ENCODE results near the gene PDAP1. TPM values are rescaled to one million over a fixed set of nuclear protein-coding genes. Genes with fewer than 3 reads are reported as not detected.
"Not testable (repeated sequence)": the region's sequence is repeated elsewhere in the genome, so short reads cannot be mapped to it uniquely, and the experiment has no call there.

PDAP1 gene
- total and polyA plus RNA-seq, 2 experiments from 2014 or later = 52.6 to 93.9 TPM

DNA sequence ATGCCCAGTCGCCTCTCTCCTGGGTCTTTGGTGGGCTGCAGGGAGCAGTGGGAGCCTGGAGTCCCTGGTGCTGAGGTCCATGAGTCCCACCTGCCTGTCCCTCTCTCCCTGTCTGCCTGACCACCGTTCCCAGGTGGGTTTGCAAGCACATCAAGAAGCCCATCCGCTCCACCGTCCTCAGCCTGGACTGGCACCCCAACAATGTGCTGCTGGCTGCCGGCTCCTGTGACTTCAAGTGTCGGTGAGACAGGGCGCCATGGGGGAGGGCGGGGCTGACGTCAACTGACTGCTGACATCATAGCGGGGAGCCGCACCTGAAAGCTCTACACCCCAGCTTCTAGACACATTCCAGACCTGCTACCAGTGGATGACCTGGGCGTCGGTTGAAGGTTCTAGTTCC is 18.6 kb downstream of the PDAP1 start:
- Histone ChIP-seq H4K20me1 (ENCODE audit: insufficient read depth, poor library complexity, severe bottlenecking) (no peaks in the 10 kb centered on the region), H2AFZ (no peak overlapping the region), H3K27ac (no peak overlapping the region), H3K79me2 (no peaks in the 10 kb centered on the region), H3K4me3 (no peak overlapping the region), H3K36me3 (replicated peaks; ENCODE audit: insufficient read depth, low read depth) (no peaks in the 10 kb centered on the region), H3K9me2 (replicated peaks; ENCODE audit: insufficient read depth) (no peaks in the 10 kb centered on the region), H3K27me3 (no peaks in the 10 kb centered on the region), H3K4me2 (no peak overlapping the region), H3K4me1 (ENCODE audit: insufficient read depth) (peaks cover 14% of the 10 kb centered on the region), H3K9me3 (ENCODE audit: low read depth) (no peaks in the 10 kb centered on the region)
- no peak for DNase-seq (ENCODE audit: low spot score)
- TF ChIP-seq EZH2 (IDR thresholded peaks at IDR 0.05; ENCODE audit: borderline replicate concordance) (no peak), EZH2phosphoT487 (IDR thresholded peaks at IDR 0.05; ENCODE audit: low read depth, severe bottlenecking, unreplicated experiment) (no peak)
- TF ChIP-seq, protein P1, sequence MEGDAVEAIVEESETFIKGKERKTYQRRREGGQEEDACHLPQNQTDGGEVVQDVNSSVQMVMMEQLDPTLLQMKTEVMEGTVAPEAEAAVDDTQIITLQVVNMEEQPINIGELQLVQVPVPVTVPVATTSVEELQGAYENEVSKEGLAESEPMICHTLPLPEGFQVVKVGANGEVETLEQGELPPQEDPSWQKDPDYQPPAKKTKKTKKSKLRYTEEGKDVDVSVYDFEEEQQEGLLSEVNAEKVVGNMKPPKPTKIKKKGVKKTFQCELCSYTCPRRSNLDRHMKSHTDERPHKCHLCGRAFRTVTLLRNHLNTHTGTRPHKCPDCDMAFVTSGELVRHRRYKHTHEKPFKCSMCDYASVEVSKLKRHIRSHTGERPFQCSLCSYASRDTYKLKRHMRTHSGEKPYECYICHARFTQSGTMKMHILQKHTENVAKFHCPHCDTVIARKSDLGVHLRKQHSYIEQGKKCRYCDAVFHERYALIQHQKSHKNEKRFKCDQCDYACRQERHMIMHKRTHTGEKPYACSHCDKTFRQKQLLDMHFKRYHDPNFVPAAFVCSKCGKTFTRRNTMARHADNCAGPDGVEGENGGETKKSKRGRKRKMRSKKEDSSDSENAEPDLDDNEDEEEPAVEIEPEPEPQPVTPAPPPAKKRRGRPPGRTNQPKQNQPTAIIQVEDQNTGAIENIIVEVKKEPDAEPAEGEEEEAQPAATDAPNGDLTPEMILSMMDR (IDR thresholded peaks at IDR 0.05; ENCODE audit: poor library complexity) = no peak
- 96% methylated on average over 13 of the region's 13 CpGs for WGBS (ENCODE audit: low lambda C conversion rate, missing lambda C conversion rate)

DNA sequence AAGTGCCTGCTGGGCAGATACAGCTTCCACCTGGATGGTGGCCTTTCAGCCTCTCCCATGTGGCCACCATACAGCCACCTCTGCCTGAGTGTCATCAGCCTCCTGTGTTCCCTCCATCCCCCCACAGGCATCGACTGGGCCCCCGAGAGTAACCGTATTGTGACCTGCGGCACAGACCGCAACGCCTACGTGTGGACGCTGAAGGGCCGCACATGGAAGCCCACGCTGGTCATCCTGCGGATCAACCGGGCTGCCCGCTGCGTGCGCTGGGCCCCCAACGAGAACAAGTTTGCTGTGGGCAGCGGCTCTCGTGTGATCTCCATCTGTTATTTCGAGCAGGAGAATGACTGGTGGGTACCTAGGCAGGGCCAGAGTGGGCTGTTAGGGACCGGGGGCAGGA is 20.5 kb downstream of the PDAP1 start:
- no peak overlapping the region for H3K4me2 ChIP-seq
- H3K27me3 ChIP-seq = no peaks in the 10 kb centered on the region
- 96% methylated on average over 20 of the region's 20 CpGs for WGBS (ENCODE audit: low lambda C conversion rate, missing lambda C conversion rate)
- H3K4me1 ChIP-seq (ENCODE audit: insufficient read depth) = peaks cover 8% of the 10 kb centered on the region
- no peak overlapping the region for H3K27ac ChIP-seq
- H3K9me2 ChIP-seq (replicated peaks; ENCODE audit: insufficient read depth) = no peaks in the 10 kb centered on the region
- no peaks in the 10 kb centered on the region for H4K20me1 ChIP-seq (ENCODE audit: insufficient read depth, poor library complexity, severe bottlenecking)
- TF ChIP-seq, protein P1 (IDR thresholded peaks at IDR 0.05; ENCODE audit: poor library complexity) = no peak
- TF ChIP-seq EZH2 (IDR thresholded peaks at IDR 0.05; ENCODE audit: borderline replicate concordance) = no peak
- no peak for TF ChIP-seq EZH2phosphoT487 (IDR thresholded peaks at IDR 0.05; ENCODE audit: low read depth, severe bottlenecking, unreplicated experiment)
- H3K9me3 ChIP-seq (ENCODE audit: low read depth) = no peaks in the 10 kb centered on the region
- no peak for DNase-seq (ENCODE audit: low spot score)
- no peaks in the 10 kb centered on the region for H3K36me3 ChIP-seq (replicated peaks; ENCODE audit: insufficient read depth, low read depth)
- H3K4me3 ChIP-seq = no peak overlapping the region
- peaks cover 10% of the 10 kb centered on the region for H3K79me2 ChIP-seq
- no peak overlapping the region for H2AFZ ChIP-seq

DNA sequence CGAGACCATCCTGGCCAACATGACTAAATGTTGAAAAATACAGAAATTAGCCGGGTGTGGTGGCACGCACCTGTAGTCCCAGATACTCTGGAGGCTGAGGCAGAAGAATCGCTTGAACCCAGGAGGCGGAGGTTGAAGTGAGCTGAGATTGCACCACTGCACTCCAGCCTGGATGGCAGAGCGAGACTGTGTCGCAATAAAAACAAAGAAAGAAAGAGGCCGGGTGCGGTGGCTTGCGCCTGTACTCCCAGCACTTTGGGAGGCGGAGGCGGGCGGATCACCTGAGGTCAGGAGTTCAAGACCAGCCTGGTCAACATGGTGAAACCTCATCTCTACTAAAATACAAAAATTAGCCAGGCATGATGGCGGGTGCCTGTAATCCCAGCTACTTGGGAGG is 21.2 kb downstream of the PDAP1 start:
- not testable (repeated sequence) for H3K9me2 ChIP-seq (replicated peaks; ENCODE audit: insufficient read depth); H3K27ac ChIP-seq; H2AFZ ChIP-seq; H3K36me3 ChIP-seq (replicated peaks; ENCODE audit: insufficient read depth, low read depth); H3K4me2 ChIP-seq; H3K4me3 ChIP-seq; H3K4me1 ChIP-seq (ENCODE audit: insufficient read depth); H3K9me3 ChIP-seq (ENCODE audit: low read depth); DNase-seq (ENCODE audit: low spot score); H4K20me1 ChIP-seq (ENCODE audit: insufficient read depth, poor library complexity, severe bottlenecking); H3K27me3 ChIP-seq
- peaks cover 14% of the 10 kb centered on the region for H3K79me2 ChIP-seq
- WGBS (ENCODE audit: low lambda C conversion rate, missing lambda C conversion rate) = 95% methylated on average over 13 of the region's 14 CpGs

DNA sequence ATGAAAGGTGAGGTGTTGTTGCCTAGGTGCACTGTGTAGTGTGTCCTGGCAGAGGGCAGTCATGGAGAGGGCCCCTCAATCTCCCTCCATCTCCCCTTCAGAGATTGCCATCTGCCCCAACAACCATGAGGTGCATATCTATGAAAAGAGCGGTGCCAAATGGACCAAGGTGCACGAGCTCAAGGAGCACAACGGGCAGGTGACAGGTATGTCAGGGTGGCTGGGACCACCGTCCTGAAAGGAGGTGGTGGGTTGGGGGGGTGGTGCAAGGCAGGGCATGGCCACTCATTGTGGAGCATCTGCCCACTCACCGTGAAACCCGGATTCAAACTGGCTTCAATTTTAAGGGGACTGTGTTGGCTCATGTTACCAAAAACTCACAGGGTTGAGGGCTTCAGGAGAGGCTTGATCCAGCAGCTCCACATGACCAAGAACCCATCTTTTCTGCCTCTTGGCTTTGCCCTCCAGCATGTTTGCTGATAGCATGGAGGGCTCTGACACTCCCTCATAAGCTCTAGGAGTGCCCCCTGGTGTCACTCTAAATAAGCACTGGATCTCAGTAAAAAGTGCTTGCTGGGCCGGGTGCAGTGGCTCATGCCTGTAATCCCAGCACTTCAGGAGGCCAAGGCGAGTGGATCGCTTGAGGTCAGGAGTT is 21.7 kb downstream of the PDAP1 start:
- Histone ChIP-seq H3K4me2 (no peak overlapping the region), H4K20me1 (ENCODE audit: insufficient read depth, poor library complexity, severe bottlenecking) (no peaks in the 10 kb centered on the region), H3K79me2 (peaks cover 14% of the 10 kb centered on the region), H3K4me1 (ENCODE audit: insufficient read depth) (no peaks in the 10 kb centered on the region), H3K27ac (no peak overlapping the region), H3K27me3 (no peaks in the 10 kb centered on the region), H2AFZ (no peak overlapping the region), H3K9me2 (replicated peaks; ENCODE audit: insufficient read depth) (no peaks in the 10 kb centered on the region), H3K4me3 (no peak overlapping the region), H3K36me3 (replicated peaks; ENCODE audit: insufficient read depth, low read depth) (no peaks in the 10 kb centered on the region), H3K9me3 (ENCODE audit: low read depth) (no peaks in the 10 kb centered on the region)
- TF ChIP-seq, protein P1 (IDR thresholded peaks at IDR 0.05; ENCODE audit: poor library complexity) = no peak
- TF ChIP-seq EZH2phosphoT487 (IDR thresholded peaks at IDR 0.05; ENCODE audit: low read depth, severe bottlenecking, unreplicated experiment) (no peak), EZH2 (IDR thresholded peaks at IDR 0.05; ENCODE audit: borderline replicate concordance) (no peak)
- 92% methylated on average over 7 of the region's 9 CpGs for WGBS (ENCODE audit: low lambda C conversion rate, missing lambda C conversion rate)
- no peak for DNase-seq (ENCODE audit: low spot score)

Measured in hepatocyte (in vitro differentiated cells).